ENCODE results near the gene SMR3B.

Gene SMR3B

DNA sequence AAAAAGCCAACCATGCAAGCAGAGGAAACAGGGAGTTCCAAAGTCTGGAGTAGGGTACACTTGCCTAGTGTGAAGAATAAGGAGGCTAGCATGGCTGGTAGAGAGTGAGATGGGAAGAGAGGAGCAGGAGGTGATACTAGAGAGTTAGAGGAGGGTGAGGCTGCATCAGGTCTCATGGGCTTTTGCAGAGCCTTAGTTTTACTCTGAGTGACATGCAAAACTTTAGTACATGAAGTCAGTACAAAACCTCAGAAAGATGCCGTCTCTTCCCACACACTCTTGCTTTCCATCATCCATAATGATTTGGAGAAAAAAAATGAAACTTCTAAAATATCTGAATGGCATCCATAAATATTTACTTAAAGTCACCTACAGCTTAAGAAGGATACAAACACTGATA, 19.8 kb downstream of the SMR3B start:
- no peak overlapping the region for H2AFZ ChIP-seq (ENCODE audit: low read depth)

DNA sequence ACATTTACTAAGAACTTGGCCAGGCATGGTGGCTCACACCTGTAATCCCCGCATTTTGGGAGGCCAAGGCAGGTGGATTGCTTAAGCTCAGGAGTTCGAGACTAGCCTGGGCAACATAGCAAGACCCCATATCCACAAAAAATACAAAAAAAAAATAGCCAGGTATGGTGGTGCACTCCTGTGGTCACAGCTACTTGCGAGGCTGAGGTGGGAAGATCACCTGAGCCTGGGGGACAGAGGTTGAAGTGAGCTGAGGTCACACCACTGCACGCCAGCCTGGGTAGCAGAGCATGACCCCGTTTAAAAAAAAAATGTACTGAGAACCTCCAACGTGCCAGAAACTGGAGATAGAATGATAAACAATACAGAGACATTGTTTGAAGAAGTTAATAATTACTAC, 22.8 kb downstream of the SMR3B start:
- Histone ChIP-seq H3K27me3 (ENCODE audit: insufficient read depth, low read depth) (no peaks in the 10 kb centered on the region), H3K4me2 (no peak overlapping the region), H3K36me3 (ENCODE audit: insufficient read depth) (no peaks in the 10 kb centered on the region), H3K4me1 (ENCODE audit: low read depth, poor library complexity, severe bottlenecking) (no peaks in the 10 kb centered on the region), H3K79me2 (ENCODE audit: insufficient read depth, low read depth) (no peaks in the 10 kb centered on the region), H3K9ac (no peak overlapping the region), H3K4me3 (IDR thresholded peaks at IDR 0.05; ENCODE audit: insufficient read depth, low read depth, low read length) (no peak overlapping the region), H2AFZ (ENCODE audit: low read depth) (no peak overlapping the region), H3K27ac (no peak overlapping the region), H4K20me1 (ENCODE audit: insufficient read depth) (no peaks in the 10 kb centered on the region)
- TF ChIP-seq, protein P1, sequence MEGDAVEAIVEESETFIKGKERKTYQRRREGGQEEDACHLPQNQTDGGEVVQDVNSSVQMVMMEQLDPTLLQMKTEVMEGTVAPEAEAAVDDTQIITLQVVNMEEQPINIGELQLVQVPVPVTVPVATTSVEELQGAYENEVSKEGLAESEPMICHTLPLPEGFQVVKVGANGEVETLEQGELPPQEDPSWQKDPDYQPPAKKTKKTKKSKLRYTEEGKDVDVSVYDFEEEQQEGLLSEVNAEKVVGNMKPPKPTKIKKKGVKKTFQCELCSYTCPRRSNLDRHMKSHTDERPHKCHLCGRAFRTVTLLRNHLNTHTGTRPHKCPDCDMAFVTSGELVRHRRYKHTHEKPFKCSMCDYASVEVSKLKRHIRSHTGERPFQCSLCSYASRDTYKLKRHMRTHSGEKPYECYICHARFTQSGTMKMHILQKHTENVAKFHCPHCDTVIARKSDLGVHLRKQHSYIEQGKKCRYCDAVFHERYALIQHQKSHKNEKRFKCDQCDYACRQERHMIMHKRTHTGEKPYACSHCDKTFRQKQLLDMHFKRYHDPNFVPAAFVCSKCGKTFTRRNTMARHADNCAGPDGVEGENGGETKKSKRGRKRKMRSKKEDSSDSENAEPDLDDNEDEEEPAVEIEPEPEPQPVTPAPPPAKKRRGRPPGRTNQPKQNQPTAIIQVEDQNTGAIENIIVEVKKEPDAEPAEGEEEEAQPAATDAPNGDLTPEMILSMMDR (conservative IDR thresholded peaks at IDR 0.05; ENCODE audit: low read depth, low read length) = no peak

More for the DNA sequence above, 19.8 kb downstream of the SMR3B start:
- TF ChIP-seq, protein P1 (conservative IDR thresholded peaks at IDR 0.05; ENCODE audit: low read depth, low read length) = no peak
- H3K9ac ChIP-seq = no peak overlapping the region
- H3K4me1 ChIP-seq (ENCODE audit: low read depth, poor library complexity, severe bottlenecking) = no peaks in the 10 kb centered on the region
- H4K20me1 ChIP-seq (ENCODE audit: insufficient read depth) = no peaks in the 10 kb centered on the region
- no peaks in the 10 kb centered on the region for H3K36me3 ChIP-seq (ENCODE audit: insufficient read depth)
- H3K27me3 ChIP-seq (ENCODE audit: insufficient read depth, low read depth) = no peaks in the 10 kb centered on the region
- no peak overlapping the region for H3K4me3 ChIP-seq (IDR thresholded peaks at IDR 0.05; ENCODE audit: insufficient read depth, low read depth, low read length)
- no peak overlapping the region for H3K4me2 ChIP-seq
- H3K79me2 ChIP-seq (ENCODE audit: insufficient read depth, low read depth) = no peaks in the 10 kb centered on the region
- H3K27ac ChIP-seq = no peak overlapping the region

DNA sequence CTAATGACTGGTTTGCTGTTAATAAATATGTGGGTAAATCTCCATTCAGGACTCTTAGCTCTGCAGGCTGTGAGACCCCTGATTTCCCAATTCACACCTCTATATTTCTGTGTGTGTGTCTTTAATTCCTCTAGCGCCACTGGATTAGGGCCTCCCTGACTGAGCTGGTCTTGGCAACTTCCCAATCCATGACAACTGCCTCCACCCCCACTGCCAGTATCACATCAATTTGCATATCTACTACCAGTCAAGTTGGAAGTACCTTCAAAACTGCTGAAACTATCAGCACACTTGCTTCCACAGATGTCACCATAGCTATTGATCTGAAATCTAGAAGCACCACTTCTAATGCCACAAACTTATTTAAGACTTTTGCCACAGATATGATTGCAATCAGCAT, 42.4 kb downstream of the SMR3B start:
- H3K4me1 ChIP-seq (ENCODE audit: low read depth, poor library complexity, severe bottlenecking) = peaks cover 14% of the 10 kb centered on the region
- no peak overlapping the region for H3K27ac ChIP-seq
- H3K4me3 ChIP-seq (IDR thresholded peaks at IDR 0.05; ENCODE audit: insufficient read depth, low read depth, low read length) = no peak overlapping the region
- TF ChIP-seq, protein P1 (conservative IDR thresholded peaks at IDR 0.05; ENCODE audit: low read depth, low read length) = no peak
- H4K20me1 ChIP-seq (ENCODE audit: insufficient read depth) = no peaks in the 10 kb centered on the region
- no peaks in the 10 kb centered on the region for H3K36me3 ChIP-seq (ENCODE audit: insufficient read depth)
- no peak overlapping the region for H3K9ac ChIP-seq
- no peak overlapping the region for H2AFZ ChIP-seq (ENCODE audit: low read depth)
- no peaks in the 10 kb centered on the region for H3K27me3 ChIP-seq (ENCODE audit: insufficient read depth, low read depth)
- no peak overlapping the region for H3K4me2 ChIP-seq
- H3K79me2 ChIP-seq (ENCODE audit: insufficient read depth, low read depth) = no peaks in the 10 kb centered on the region

DNA sequence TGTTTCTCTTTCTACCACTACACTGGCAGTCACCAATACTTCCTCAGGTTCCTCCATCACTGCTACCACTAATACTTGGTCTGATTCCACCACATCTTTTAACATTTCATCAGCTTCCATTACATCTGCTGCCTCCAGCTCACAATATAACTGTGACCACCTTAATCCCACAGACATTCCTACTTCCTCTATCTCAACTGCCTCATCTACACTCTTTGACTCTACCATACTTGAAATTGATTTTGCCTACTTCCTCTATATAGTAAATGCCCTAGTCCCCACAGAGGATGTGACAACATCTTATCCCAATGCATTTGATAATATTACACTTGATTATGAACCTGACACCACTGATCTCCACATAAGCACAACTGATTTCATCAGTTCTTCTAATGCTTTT, 43.9 kb downstream of the SMR3B start:
- H3K4me2 ChIP-seq = no peak overlapping the region
- TF ChIP-seq, protein P1 (conservative IDR thresholded peaks at IDR 0.05; ENCODE audit: low read depth, low read length) = no peak
- H4K20me1 ChIP-seq (ENCODE audit: insufficient read depth) = no peaks in the 10 kb centered on the region
- H3K27ac ChIP-seq = no peak overlapping the region
- H3K27me3 ChIP-seq (ENCODE audit: insufficient read depth, low read depth) = no peaks in the 10 kb centered on the region
- no peak overlapping the region for H3K4me3 ChIP-seq (IDR thresholded peaks at IDR 0.05; ENCODE audit: insufficient read depth, low read depth, low read length)
- H2AFZ ChIP-seq (ENCODE audit: low read depth) = no peak overlapping the region
- peaks cover 14% of the 10 kb centered on the region for H3K4me1 ChIP-seq (ENCODE audit: low read depth, poor library complexity, severe bottlenecking)
- no peaks in the 10 kb centered on the region for H3K36me3 ChIP-seq (ENCODE audit: insufficient read depth)
- no peaks in the 10 kb centered on the region for H3K79me2 ChIP-seq (ENCODE audit: insufficient read depth, low read depth)
- no peak overlapping the region for H3K9ac ChIP-seq

All from KMS-11 (cell line).